ENCODE measurements around the gene NT5C2. TPM values are rescaled to one million over a fixed set of nuclear protein-coding genes. Genes with fewer than 3 reads are reported as not detected.
A peak's percentile ranks its signal among the peaks of the same experiment; 100 is the strongest.

NT5C2 gene
- total RNA-seq, 2 experiments from 2014 or later: 46.4 to 46.5 TPM

DNA sequence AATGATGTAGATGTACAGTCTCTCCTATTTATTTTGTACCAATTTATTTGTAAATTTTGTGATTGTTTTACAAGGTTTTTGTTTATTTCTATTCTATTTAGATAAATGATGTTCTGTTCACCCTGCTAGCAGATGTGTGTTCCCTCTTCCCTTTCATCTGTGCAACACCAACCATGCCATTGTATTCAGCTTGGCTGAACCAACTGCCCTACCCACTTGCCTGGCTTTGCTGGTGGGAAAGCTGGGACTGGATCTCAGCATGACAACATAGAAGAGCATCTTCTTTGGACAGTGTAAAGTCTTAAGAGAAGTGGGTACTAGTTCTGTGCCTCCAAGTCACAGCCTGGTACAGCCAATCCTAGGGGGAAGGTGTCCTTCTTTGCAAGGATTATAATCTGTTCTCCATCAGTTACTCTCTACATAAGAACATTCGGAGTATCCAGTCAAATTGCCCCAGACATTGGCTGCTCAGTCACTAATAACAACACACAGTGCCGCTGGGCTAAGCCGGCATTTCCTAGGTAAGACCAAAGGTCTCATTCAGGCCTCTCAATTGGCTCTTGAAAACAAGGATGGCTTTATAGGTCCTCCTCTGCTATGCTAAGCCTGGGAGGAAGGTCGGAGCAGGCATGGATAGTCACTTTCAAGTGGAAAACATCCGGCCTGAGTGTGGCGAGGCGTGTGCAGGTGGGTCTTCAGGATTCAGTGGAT lies 109.7 kb downstream of the NT5C2 start:
- H3K36me3 Mint-ChIP-seq (ENCODE audit: low read depth): peaks cover 5% of the 10 kb centered on the region
- H3K27me3 Mint-ChIP-seq: no peaks in the 10 kb centered on the region
- H3K9me3 Mint-ChIP-seq (ENCODE audit: low read depth): no peaks in the 10 kb centered on the region
- no peaks in the 10 kb centered on the region for H3K4me1 Mint-ChIP-seq
- ChIA-PET CTCF (no interaction called here), POLR2A (no interaction called here)
- no peak overlapping the region for H3K4me3 Mint-ChIP-seq
- intact Hi-C loops (cut with DNase I, micrococcal nuclease): loop anchor here in 1 of 2 experiments (5.0 kb wide), 1 partner anchor 159 kb away; no protein-coding TSS in a partner anchor
- no peak overlapping the region for H3K27ac Mint-ChIP-seq
- no peak for DNase-seq
- no peak for ATAC-seq

DNA sequence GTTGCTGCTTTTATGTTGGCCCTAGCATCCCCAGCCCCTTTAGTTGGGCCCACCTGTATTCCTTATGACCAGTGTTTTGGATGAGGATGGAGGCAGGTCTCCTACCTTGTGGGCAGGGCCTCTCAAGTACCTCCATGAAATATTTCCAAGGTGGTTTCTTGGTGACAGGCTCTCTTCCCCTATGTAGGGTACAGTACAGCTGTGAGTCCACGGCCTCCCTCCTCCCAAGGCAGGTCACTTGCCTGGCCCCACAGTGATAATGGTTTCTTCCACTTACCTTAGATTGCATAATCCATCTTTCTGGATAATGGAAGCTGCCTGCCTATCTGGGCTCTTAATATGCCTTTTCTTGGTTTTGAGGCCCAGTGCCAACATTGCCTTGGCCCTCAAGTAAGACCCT lies 110.4 kb downstream of the NT5C2 start:
- DNase-seq (no peak), ATAC-seq (no peak)
- POLR2A ChIA-PET: no interaction called here
- Mint-ChIP-seq H3K27ac (no peak overlapping the region), H3K4me1 (no peaks in the 10 kb centered on the region), H3K27me3 (no peaks in the 10 kb centered on the region), H3K36me3 (ENCODE audit: low read depth) (peaks cover 5% of the 10 kb centered on the region), H3K9me3 (ENCODE audit: low read depth) (no peaks in the 10 kb centered on the region), H3K4me3 (no peak overlapping the region)
- intact Hi-C loops (cut with DNase I, micrococcal nuclease): loop anchor here in 1 of 2 experiments (5.0 kb wide), 1 partner anchor 160 kb away; no protein-coding TSS in a partner anchor
- CTCF ChIA-PET: interaction anchor here (0.6 to 0.8 kb wide), 2 partner anchors 13 to 166 kb away, joined by 3 read pairs; no protein-coding TSS in a partner anchor

DNA sequence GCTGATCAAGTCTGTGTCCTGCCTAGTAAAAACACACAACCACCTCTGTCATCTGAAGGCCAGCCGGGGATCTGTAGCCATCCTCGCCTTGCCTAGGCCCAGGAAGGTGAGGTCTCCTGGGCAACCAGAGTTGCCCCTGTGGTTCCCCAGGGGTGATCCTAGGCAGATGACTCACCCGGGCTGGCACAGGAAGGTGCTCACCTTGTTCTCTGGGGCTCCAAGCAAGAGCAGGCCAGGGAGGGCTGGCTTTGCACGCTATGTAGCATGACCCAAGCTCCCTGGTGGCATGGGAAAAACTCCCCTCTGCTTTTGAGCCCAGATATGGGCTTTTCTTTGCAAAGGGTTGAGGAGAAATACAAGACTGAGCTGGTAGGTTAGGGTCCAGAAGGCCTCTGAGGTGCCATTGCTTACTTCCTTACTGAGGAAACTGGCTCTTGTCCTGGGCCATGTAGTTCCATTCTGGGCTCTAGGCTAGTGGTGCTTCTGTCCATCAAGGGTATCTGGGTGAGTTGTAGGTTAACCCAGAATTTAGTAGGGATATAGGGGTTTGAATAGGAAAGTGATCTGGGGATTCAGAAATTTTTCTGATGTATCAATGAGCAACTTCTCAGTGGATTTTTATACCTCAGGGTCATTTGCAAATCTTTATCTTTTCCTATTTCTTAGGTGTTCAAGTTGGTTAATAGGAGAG lies 112.0 kb downstream of the NT5C2 start:
- H3K4me1 Mint-ChIP-seq: no peaks in the 10 kb centered on the region
- CTCF ChIA-PET: interaction anchor here (0.6 to 1.0 kb wide), 2 partner anchors 14 to 29 kb away, joined by 3 to 4 read pairs; no protein-coding TSS in a partner anchor
- H3K27me3 Mint-ChIP-seq: no peaks in the 10 kb centered on the region
- ATAC-seq (peak; percentile 12), DNase-seq (no peak)
- peaks cover 3% of the 10 kb centered on the region for H3K36me3 Mint-ChIP-seq (ENCODE audit: low read depth)
- no peaks in the 10 kb centered on the region for H3K9me3 Mint-ChIP-seq (ENCODE audit: low read depth)
- H3K4me3 Mint-ChIP-seq: no peak overlapping the region
- intact Hi-C loops (cut with DNase I, micrococcal nuclease): loop anchor here in 1 of 2 experiments (5.0 kb wide), 1 partner anchor 161 kb away; no protein-coding TSS in a partner anchor
- no peak overlapping the region for H3K27ac Mint-ChIP-seq
- POLR2A ChIA-PET: interaction anchor here (0.7 kb wide), 1 partner anchor 295 kb away, joined by 3 read pairs; no protein-coding TSS in a partner anchor

DNA sequence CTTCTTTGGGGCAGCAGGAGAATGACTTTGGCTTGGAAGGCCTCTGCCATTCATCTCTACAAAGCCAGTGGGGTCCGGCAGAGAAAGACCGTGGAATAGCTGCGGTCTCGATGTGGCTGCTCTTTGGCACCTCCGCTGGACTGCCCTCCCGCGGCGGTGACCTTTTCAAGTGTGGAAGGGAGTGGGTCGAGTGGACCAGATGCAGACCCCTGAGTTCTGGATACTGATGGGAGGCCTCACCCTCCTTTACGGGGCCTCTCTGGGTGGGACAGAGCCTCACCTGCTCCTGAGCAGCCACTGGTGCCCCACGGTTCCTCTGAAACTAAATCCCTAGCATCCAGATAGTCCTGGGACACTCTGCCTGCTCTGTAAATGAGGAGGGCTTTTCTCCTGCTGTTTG lies 113.1 kb downstream of the NT5C2 start:
- ChIA-PET CTCF (no interaction called here), POLR2A (interaction anchor here (0.6 to 0.8 kb wide), 2 partner anchors 11 to 15 kb away, joined by 4 to 6 read pairs; no protein-coding TSS in a partner anchor)
- intact Hi-C loops (cut with DNase I, micrococcal nuclease): loop anchor here in 1 of 2 experiments (5.0 kb wide), 1 partner anchor 162 kb away; no protein-coding TSS in a partner anchor
- Mint-ChIP-seq H3K9me3 (ENCODE audit: low read depth) (no peaks in the 10 kb centered on the region), H3K4me3 (no peak overlapping the region), H3K27ac (no peak overlapping the region), H3K27me3 (no peaks in the 10 kb centered on the region), H3K4me1 (no peaks in the 10 kb centered on the region), H3K36me3 (ENCODE audit: low read depth) (peaks cover 2% of the 10 kb centered on the region)
- DNase-seq (no peak), ATAC-seq (no peak)

DNA sequence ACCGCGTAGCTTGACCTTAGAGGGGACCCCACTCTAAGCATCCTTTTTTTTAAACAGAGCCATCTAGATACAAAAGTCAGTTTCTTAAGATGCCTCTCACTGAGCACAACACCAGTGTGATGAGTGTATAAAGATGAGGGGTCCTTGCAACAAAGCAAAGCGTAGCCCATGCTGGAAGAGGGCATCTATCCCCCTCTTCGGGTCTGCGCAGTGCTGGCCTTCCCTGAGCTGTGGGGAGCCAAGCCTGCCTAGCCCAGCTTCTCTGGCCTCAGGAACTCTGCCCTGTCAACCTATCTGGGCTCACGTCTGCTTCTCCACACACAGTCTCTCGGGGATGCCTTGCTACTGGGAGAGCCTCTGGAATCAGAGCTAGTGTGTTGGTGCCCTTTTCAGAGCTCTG lies 114.0 kb downstream of the NT5C2 start:
- H3K4me1 Mint-ChIP-seq: no peaks in the 10 kb centered on the region
- H3K27ac Mint-ChIP-seq: no peak overlapping the region
- ChIA-PET CTCF (no interaction called here), POLR2A (interaction anchor here (0.8 kb wide), 1 partner anchor 14 kb away, joined by 4 read pairs; no protein-coding TSS in a partner anchor)
- H3K36me3 Mint-ChIP-seq (ENCODE audit: low read depth): peaks cover 2% of the 10 kb centered on the region
- ATAC-seq: no peak
- H3K9me3 Mint-ChIP-seq (ENCODE audit: low read depth): no peaks in the 10 kb centered on the region
- H3K27me3 Mint-ChIP-seq: no peaks in the 10 kb centered on the region
- intact Hi-C loops (cut with DNase I, micrococcal nuclease): no loop called here
- DNase-seq: no peak
- H3K4me3 Mint-ChIP-seq: no peak overlapping the region

DNA sequence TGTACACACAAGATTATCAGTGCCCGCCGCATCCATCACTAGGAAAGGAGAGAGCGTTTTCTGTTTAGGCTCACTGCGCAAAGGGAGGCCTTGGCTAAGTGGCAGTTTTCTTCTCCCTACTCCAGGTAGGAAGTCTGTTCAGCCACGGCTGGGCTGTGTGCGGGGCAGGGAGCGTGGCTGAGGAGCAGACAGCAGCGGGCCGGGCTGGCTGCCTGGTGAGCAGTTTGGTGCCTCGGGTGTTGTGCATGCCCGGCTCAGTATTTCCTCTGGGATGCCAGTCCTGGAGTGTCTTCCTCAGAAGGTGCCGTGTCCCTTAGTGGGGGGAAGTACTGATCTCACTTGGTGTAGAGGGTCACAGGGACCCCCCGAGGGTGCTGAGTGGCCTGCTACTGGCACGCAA lies 114.4 kb downstream of the NT5C2 start:
- no peak for ATAC-seq
- no peaks in the 10 kb centered on the region for H3K4me1 Mint-ChIP-seq
- H3K27me3 Mint-ChIP-seq: no peaks in the 10 kb centered on the region
- H3K27ac Mint-ChIP-seq: no peak overlapping the region
- H3K4me3 Mint-ChIP-seq: no peak overlapping the region
- no peak for DNase-seq
- ChIA-PET POLR2A (no interaction called here), CTCF (interaction anchor here (1.4 kb wide), 1 partner anchor 8 kb away, joined by 3 read pairs; no protein-coding TSS in a partner anchor)
- intact Hi-C loops (cut with DNase I, micrococcal nuclease): no loop called here
- no peaks in the 10 kb centered on the region for H3K9me3 Mint-ChIP-seq (ENCODE audit: low read depth)
- peaks cover 2% of the 10 kb centered on the region for H3K36me3 Mint-ChIP-seq (ENCODE audit: low read depth)

DNA sequence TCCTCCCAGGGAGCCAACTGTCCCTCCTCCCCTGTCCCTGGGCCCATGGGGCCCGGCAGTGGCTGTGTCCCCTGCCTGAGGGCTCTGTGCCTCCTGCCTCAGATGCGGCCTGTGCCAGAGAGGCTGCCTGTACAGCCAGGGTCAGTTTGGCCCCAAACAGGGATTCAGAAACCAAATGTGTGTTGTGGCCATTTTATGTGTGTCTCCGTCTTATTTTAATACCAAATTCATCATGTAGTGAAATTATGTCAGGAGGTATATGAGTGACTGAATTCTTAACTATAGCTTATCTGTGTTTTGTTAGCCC lies 114.8 kb downstream of the NT5C2 start:
- ATAC-seq: no peak

DNA sequence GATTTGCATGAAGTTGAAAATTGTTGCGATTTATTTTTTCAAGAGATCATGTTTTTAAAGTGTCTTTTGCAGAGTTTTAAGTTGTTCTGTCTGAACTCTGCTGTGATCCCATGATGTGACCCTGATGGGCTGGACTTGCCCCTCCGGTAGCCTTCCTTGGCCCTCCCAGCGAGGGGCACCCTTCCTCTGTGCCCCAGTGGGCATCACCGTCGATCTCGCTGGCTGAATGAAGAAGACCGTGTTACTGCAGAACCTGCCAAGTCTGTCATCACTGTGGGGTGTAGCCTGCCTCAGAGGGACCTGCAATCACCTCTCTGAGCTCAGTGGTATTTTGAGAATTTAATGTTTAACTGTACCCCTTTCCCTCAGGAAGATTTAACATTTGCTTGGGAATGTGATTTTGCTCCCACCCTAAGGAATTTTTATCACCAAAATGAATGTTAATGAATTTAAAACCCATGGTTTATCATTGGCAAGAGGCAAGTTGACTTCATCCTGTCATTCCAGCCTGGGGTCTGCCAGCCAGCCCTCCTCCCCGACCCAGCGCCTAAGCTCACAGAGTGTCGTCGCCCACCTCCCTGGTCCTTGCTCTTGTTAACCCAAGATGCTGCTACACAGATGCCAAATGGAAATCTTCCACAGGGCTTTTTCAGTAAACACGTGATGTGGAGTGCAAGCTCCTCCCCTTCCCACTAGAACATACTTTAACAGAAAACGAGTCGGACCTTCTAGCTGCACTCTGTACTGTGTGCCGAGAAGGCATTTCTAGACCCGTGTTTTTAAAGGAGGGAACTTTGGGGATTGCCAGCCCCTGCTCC lies 115.4 kb downstream of the NT5C2 start:
- ChIA-PET CTCF (interaction anchor here (1.0 to 1.4 kb wide), 2 partner anchors 9 to 167 kb away, joined by 3 to 4 read pairs; no protein-coding TSS in a partner anchor), POLR2A (no interaction called here)
- no peak for ATAC-seq
- DNase-seq: no peak
- H3K27ac Mint-ChIP-seq: no peak overlapping the region
- peaks cover 2% of the 10 kb centered on the region for H3K36me3 Mint-ChIP-seq (ENCODE audit: low read depth)
- intact Hi-C loops (cut with DNase I, micrococcal nuclease): no loop called here
- H3K4me3 Mint-ChIP-seq: no peak overlapping the region
- no peaks in the 10 kb centered on the region for H3K27me3 Mint-ChIP-seq
- H3K4me1 Mint-ChIP-seq: no peaks in the 10 kb centered on the region
- H3K9me3 Mint-ChIP-seq (ENCODE audit: low read depth): no peaks in the 10 kb centered on the region

More for the DNA sequence above, 114.8 kb downstream of the NT5C2 start:
- H3K9me3 Mint-ChIP-seq (ENCODE audit: low read depth): no peaks in the 10 kb centered on the region
- H3K36me3 Mint-ChIP-seq (ENCODE audit: low read depth): peaks cover 2% of the 10 kb centered on the region
- no peak for DNase-seq
- H3K4me1 Mint-ChIP-seq: no peaks in the 10 kb centered on the region
- intact Hi-C loops (cut with DNase I, micrococcal nuclease): no loop called here
- H3K27ac Mint-ChIP-seq: no peak overlapping the region
- CTCF ChIA-PET: interaction anchor here (1.4 kb wide), 1 partner anchor 9 kb away, joined by 3 read pairs; no protein-coding TSS in a partner anchor
- POLR2A ChIA-PET: no interaction called here
- no peaks in the 10 kb centered on the region for H3K27me3 Mint-ChIP-seq
- no peak overlapping the region for H3K4me3 Mint-ChIP-seq

DNA sequence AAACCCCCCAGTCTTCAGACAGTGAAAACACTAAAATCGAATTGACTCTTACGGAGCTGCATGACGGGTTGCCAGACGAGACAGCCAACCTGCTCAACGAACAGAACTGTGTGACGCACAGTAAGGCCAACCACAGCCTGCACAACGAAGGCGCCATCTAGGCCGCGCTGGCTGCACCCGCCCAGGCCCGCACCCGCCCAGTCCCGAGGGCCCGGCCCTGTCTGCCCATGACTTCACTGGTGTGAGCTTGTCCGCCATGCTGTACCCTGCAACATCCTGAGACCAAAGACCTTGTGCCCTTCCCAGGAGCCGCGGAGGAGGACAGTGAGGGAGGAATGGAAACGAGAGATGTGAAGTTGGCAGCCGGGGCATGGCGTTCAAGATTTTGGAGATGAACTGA lies 116.1 kb downstream of the NT5C2 start:
- DNase-seq (no peak), ATAC-seq (no peak)
- no peak overlapping the region for H3K4me3 Mint-ChIP-seq
- H3K36me3 Mint-ChIP-seq (ENCODE audit: low read depth): peaks cover 2% of the 10 kb centered on the region
- no peaks in the 10 kb centered on the region for H3K4me1 Mint-ChIP-seq
- ChIA-PET CTCF (interaction anchor here (0.7 to 1.0 kb wide), 3 partner anchors 159 to 190 kb away, joined by 4 to 5 read pairs (median 4); partner anchors contain the start of gene CNNM2), POLR2A (no interaction called here)
- no peak overlapping the region for H3K27ac Mint-ChIP-seq
- intact Hi-C loops (cut with DNase I, micrococcal nuclease): no loop called here
- H3K9me3 Mint-ChIP-seq (ENCODE audit: low read depth): no peaks in the 10 kb centered on the region
- no peaks in the 10 kb centered on the region for H3K27me3 Mint-ChIP-seq

DNA sequence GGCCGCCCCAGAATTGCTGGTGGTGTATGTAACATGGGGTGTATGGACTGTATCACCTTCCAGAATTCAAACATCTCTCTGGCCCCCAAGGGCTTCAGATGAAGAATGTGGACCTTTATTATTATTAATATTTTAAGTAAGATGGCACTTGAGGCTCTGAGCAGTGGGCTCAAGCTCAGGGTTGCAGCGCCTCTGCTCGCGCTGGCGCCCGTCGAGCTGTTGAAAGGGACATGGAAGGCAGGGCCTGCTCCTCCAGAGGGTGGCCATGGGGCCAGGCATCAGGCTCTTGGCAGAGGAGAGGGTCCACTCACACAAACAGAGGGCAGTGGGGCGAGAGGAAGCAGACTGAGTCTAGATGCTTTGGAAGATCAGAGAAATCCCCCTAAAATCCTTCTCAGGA lies 120.2 kb downstream of the NT5C2 start:
- Mint-ChIP-seq H3K4me3 (no peak overlapping the region), H3K36me3 (ENCODE audit: low read depth) (peaks cover 2% of the 10 kb centered on the region), H3K27ac (no peak overlapping the region), H3K27me3 (no peaks in the 10 kb centered on the region), H3K4me1 (peaks cover 12% of the 10 kb centered on the region), H3K9me3 (ENCODE audit: low read depth) (no peaks in the 10 kb centered on the region)
- ATAC-seq (no peak), DNase-seq (no peak)
- POLR2A ChIA-PET: interaction anchor here (0.5 kb wide), 1 partner anchor 40 kb away, joined by 3 read pairs; no protein-coding TSS in a partner anchor
- CTCF ChIA-PET: interaction anchor here (1.7 to 2.7 kb wide), 2 partner anchors 11 to 155 kb away, joined by 4 to 13 read pairs; partner anchors contain the start of gene CNNM2
- intact Hi-C loops (cut with DNase I, micrococcal nuclease): no loop called here

DNA sequence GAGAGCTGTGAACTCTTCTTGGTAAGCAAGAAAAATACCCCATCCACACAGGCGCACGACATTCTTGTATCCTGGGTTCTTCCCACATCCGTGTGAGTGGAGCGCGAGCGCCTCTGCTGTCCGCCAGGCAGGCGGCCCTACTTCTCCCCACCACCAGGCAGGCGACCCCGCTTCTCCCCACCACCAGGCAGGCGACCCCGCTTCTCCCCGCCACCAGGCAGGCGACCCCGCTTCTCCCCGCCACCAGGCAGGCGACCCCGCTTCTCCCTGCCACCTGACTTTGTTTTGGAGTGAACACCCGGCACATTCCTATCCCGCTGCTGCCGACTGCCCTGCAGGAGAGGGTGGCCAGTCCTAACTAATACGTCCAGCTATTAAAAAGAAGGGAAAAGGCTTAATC lies 120.8 kb downstream of the NT5C2 start:
- H3K27ac Mint-ChIP-seq: no peak overlapping the region
- H3K27me3 Mint-ChIP-seq: no peaks in the 10 kb centered on the region
- peaks cover 2% of the 10 kb centered on the region for H3K36me3 Mint-ChIP-seq (ENCODE audit: low read depth)
- H3K9me3 Mint-ChIP-seq (ENCODE audit: low read depth): no peaks in the 10 kb centered on the region
- ChIA-PET POLR2A (interaction anchor here (0.5 kb wide), 1 partner anchor 40 kb away, joined by 3 read pairs; no protein-coding TSS in a partner anchor), CTCF (interaction anchor here (1.7 to 2.7 kb wide), 2 partner anchors 10 to 155 kb away, joined by 4 to 13 read pairs; partner anchors contain the start of gene CNNM2)
- no peak for DNase-seq
- no peak overlapping the region for H3K4me3 Mint-ChIP-seq
- ATAC-seq: no peak
- peaks cover 12% of the 10 kb centered on the region for H3K4me1 Mint-ChIP-seq
- intact Hi-C loops (cut with DNase I, micrococcal nuclease): no loop called here
